Sigmoid colon (tissue), 4 donors: ENCODE data around the gene BCL2L13.

Experiments used
- POLR2A ChIP-seq, 2 donors: fragments of 450-650 bp; IDR thresholded peaks; one replicate each; pipeline ENCODE4 v1.6.1; 2016; ENCODE audit warnings: antibody characterized with exemption in 2 of 2, mild to moderate bottlenecking in 2 of 2, moderate library complexity in 2 of 2
- POLR2AphosphoS5 ChIP-seq, 4 donors: sonication (generic); formaldehyde crosslinking; IDR thresholded peaks; one replicate each; pipeline ENCODE4 v1.6.1; 2017; ENCODE audit warnings: antibody characterized with exemption in 4 of 4
- TF ChIP-seq, protein P1 (sequence below), 4 experiments: fragments of 450-650 bp in 3 of 4; fragments of 200-600 bp in 1 of 4; IDR thresholded peaks; one replicate each; pipeline ENCODE4 v1.5.1; 2016 to 2019; ENCODE audit warnings: antibody characterized with exemption in 4 of 4, mild to moderate bottlenecking in 3 of 4, moderate library complexity in 2 of 4

DNA sequence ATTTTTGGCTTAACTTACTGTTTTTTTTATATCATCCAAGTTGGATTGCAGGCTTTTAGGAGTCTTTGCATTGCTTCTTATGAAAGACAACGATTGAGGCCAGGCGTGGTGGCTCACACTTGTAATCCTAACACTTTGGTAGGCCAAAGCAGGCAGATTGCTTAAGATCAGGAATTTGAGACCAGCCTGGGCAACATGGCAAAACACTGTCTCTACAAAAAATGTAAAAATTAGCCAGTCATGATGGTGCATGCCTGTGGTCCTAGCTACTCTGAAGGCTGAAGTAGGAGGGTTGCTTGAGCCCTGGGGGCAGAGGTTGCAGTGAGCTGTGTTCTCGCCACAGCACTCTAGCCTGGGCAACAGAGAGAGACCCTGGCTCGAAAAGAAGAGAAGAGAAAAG, 79.2 kb downstream of the BCL2L13 start:
- TF ChIP-seq POLR2A (IDR thresholded peaks at IDR 0.05): no peak
- TF ChIP-seq, protein P1, sequence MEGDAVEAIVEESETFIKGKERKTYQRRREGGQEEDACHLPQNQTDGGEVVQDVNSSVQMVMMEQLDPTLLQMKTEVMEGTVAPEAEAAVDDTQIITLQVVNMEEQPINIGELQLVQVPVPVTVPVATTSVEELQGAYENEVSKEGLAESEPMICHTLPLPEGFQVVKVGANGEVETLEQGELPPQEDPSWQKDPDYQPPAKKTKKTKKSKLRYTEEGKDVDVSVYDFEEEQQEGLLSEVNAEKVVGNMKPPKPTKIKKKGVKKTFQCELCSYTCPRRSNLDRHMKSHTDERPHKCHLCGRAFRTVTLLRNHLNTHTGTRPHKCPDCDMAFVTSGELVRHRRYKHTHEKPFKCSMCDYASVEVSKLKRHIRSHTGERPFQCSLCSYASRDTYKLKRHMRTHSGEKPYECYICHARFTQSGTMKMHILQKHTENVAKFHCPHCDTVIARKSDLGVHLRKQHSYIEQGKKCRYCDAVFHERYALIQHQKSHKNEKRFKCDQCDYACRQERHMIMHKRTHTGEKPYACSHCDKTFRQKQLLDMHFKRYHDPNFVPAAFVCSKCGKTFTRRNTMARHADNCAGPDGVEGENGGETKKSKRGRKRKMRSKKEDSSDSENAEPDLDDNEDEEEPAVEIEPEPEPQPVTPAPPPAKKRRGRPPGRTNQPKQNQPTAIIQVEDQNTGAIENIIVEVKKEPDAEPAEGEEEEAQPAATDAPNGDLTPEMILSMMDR (IDR thresholded peaks at IDR 0.05): no peak
- TF ChIP-seq POLR2AphosphoS5 (IDR thresholded peaks at IDR 0.05): no peak
